IMR-90 (cell line): ENCODE results near the gene NDRG2. TPM values are rescaled to one million over a fixed set of nuclear protein-coding genes. Genes with fewer than 3 reads are reported as not detected.

Experiments
- ATAC-seq: fragments of 200-7000 bp; cut with Tn5 transposase; 2 replicates; pipeline ENCODE4 v1.9.1; 2020; ENCODE audit warnings: low read depth, mild to moderate bottlenecking, moderate library complexity
- BruUV-seq: library from RNA; stranded (reverse); fragments of 400-500 nt; replicated peaks from 2 replicates; lab custom pipeline; 2021; lab: Mats Ljungman, UMichigan
- CTCF ChIA-PET: fragments of 300-600 bp; formaldehyde crosslinking; extraction: SDS; loops from one replicate; lab custom pipeline; 2021; ENCODE audit warnings: antibody characterized with exemption; lab: Yijun Ruan, JAX
- POLR2A ChIA-PET: fragments of 300-600 bp; sonication (Branson Sonifier 250); formaldehyde crosslinking; loops from one replicate; lab custom pipeline; 2022; ENCODE audit warnings: antibody characterized with exemption; ENCODE audit not compliant: unreplicated experiment; lab: Charles Lee
- DNase-seq: peaks from one replicate; pipeline ENCODE4 v3.0.0; 2013
- H2AFZ ChIP-seq: replicated peaks from 2 replicates; pipeline ENCODE3; 2013; ENCODE audit warnings: low read length, mild to moderate bottlenecking; ENCODE audit not compliant: poor library complexity
- H2AK5ac ChIP-seq: 2 replicates; pipeline ENCODE4 v1.6.1; 2013; ENCODE audit warnings: low read depth, low read length, inconsistent platforms
- H2AK9ac ChIP-seq: replicated peaks from 2 replicates; pipeline ENCODE3; 2013; ENCODE audit warnings: mild to moderate bottlenecking, low read depth, low read length, moderate library complexity; ENCODE audit not compliant: poor library complexity
- H2BK120ac ChIP-seq: 2 replicates; pipeline ENCODE4 v1.6.1; 2013; ENCODE audit warnings: low read depth, low read length, inconsistent platforms
- H2BK15ac ChIP-seq: 3 replicates; pipeline ENCODE4 v1.6.1; 2013; ENCODE audit warnings: low read depth, low read length, inconsistent platforms
- H2BK20ac ChIP-seq: 2 replicates; pipeline ENCODE4 v1.6.1; 2013; ENCODE audit warnings: low read depth, mild to moderate bottlenecking, inconsistent platforms, low read length, moderate library complexity
- H2BK5ac ChIP-seq: 2 replicates; pipeline ENCODE4 v1.6.1; 2013; ENCODE audit warnings: mild to moderate bottlenecking, low read depth, low read length, inconsistent platforms; ENCODE audit not compliant: poor library complexity, severe bottlenecking
- H3K14ac ChIP-seq: replicated peaks from 2 replicates; pipeline ENCODE4 v1.6.1; 2013; ENCODE audit warnings: low read depth, low read length, inconsistent platforms
- H3K18ac ChIP-seq: 2 replicates; pipeline ENCODE4 v1.6.1; 2013; ENCODE audit warnings: low read depth, low read length, control low read depth
- H3K23ac ChIP-seq: 2 replicates; pipeline ENCODE4 v1.6.1; 2013; ENCODE audit warnings: low read depth, low read length, inconsistent platforms
- H3K27ac ChIP-seq: 2 replicates; pipeline ENCODE4 v1.5.1; 2013; ENCODE audit warnings: mild to moderate bottlenecking, control low read depth, low read length; ENCODE audit not compliant: insufficient read depth
- H3K27me3 ChIP-seq: 2 replicates; pipeline ENCODE4 v1.6.1; 2013; ENCODE audit warnings: low read length; ENCODE audit not compliant: control insufficient read depth, insufficient read depth
- H3K36me3 ChIP-seq: 2 replicates; pipeline ENCODE4 v1.6.1; 2013; ENCODE audit warnings: low read length, mixed read lengths; ENCODE audit not compliant: control insufficient read depth, insufficient read depth
- H3K4ac ChIP-seq: 2 replicates; pipeline ENCODE4 v1.6.1; 2013; ENCODE audit warnings: low read depth, low read length, inconsistent platforms
- H3K4me1 ChIP-seq: 2 replicates; pipeline ENCODE4 v1.6.1; 2013; ENCODE audit warnings: low read length, mixed read lengths; ENCODE audit not compliant: control insufficient read depth, insufficient read depth
- H3K4me2 ChIP-seq: 2 replicates; pipeline ENCODE4 v1.6.1; 2013; ENCODE audit warnings: low read depth, mild to moderate bottlenecking, control low read depth, low read length, moderate library complexity
- H3K4me3 ChIP-seq: 2 replicates; pipeline ENCODE4 v1.5.1; 2013; ENCODE audit warnings: low read depth, mild to moderate bottlenecking, control low read depth, low read length, moderate library complexity; ENCODE audit not compliant: insufficient read depth
- H3K56ac ChIP-seq: 2 replicates; pipeline ENCODE4 v1.6.1; 2013; ENCODE audit warnings: low read length, inconsistent platforms; ENCODE audit not compliant: insufficient read depth; ENCODE audit errors: extremely low read depth
- H3K79me1 ChIP-seq, 2 experiments: 2 replicates each; pipeline ENCODE4 v1.6.1; 2013; ENCODE audit warnings: low read length in 2 of 2, inconsistent platforms in 1 of 2, low read depth in 1 of 2
- H3K9ac ChIP-seq: 2 replicates; pipeline ENCODE4 v1.6.1; 2013; ENCODE audit warnings: low read depth, low read length, control low read depth
- H3K9me1 ChIP-seq: 2 replicates; pipeline ENCODE4 v1.6.1; 2013; ENCODE audit warnings: low read length, inconsistent platforms; ENCODE audit not compliant: insufficient read depth
- H3K9me3 ChIP-seq: 2 replicates; pipeline ENCODE4 v1.6.1; 2013; ENCODE audit warnings: low read length; ENCODE audit not compliant: control insufficient read depth, insufficient read depth
- H4K20me1 ChIP-seq: 2 replicates; pipeline ENCODE4 v1.6.1; 2013; ENCODE audit warnings: low read length, inconsistent platforms; ENCODE audit not compliant: insufficient read depth
- H4K5ac ChIP-seq: 2 replicates; pipeline ENCODE4 v1.6.1; 2013; ENCODE audit warnings: mild to moderate bottlenecking, low read depth, low read length, control low read depth
- H4K8ac ChIP-seq, 2 experiments: 2 replicates each; pipeline ENCODE4 v1.6.1; 2013; ENCODE audit warnings: low read depth in 2 of 2, low read length in 2 of 2, control low read depth in 1 of 2, inconsistent platforms in 1 of 2
- H4K91ac ChIP-seq: 2 replicates; pipeline ENCODE4 v1.6.1; 2013; ENCODE audit warnings: low read depth, low read length, inconsistent platforms; ENCODE audit not compliant: insufficient read depth
- CTCF ChIP-seq: conservative IDR thresholded peaks from 2 replicates; pipeline ENCODE4 v1.5.1; 2012; ENCODE audit warnings: mild to moderate bottlenecking, low read depth, low read length, improper control_type of control experiment
- FOS ChIP-seq: fragments of 150-350 bp; IDR thresholded peaks from 2 replicates; pipeline ENCODE4 v1.6.1; 2016; ENCODE audit warnings: low read depth, low read length
- NFE2L2 ChIP-seq: fragments of 150-350 bp; IDR thresholded peaks from 2 replicates; pipeline ENCODE4 v1.6.1; 2016; ENCODE audit warnings: low read depth, mild to moderate bottlenecking, low read length
- POLR2A ChIP-seq: IDR thresholded peaks from 2 replicates; pipeline ENCODE4 v1.6.1; 2012; ENCODE audit warnings: mild to moderate bottlenecking, low read depth, low read length
- USF2 ChIP-seq: fragments of 150-350 bp; IDR thresholded peaks from 2 replicates; pipeline ENCODE4 v1.6.1; 2017; ENCODE audit warnings: mild to moderate bottlenecking, antibody characterized with exemption, low read length, low read depth
- WGBS, 2 experiments: methylation state at CpG; one replicate each; pipeline versions ENCODE4 v1.1.5 to v1.1.7; 2013; ENCODE audit warnings: missing lambda C conversion rate in 2 of 2; ENCODE audit not compliant: insufficient read length in 1 of 2; ENCODE audit errors: extremely low coverage in 2 of 2; 5-methylcytosine and 5-hydroxymethylcytosine counted together
- dilution Hi-C: fragments of 300-500 bp; cut with HindIII; formaldehyde crosslinking; loops from one replicate; pipeline ENCODE4 v1.14.3; 2018; ENCODE audit warnings: low sequenced_read_pairs; ENCODE audit not compliant: unreplicated experiment
- in situ Hi-C: fragments of 300-500 bp; cut with MboI; formaldehyde crosslinking; loops from 3 replicates; pipeline ENCODE4 v1.14.3; 2019; ENCODE audit warnings: low sequenced_read_pairs, inconsistent platforms, mixed read lengths
- intact Hi-C: fragments of 100-400 bp; cut with micrococcal nuclease; formaldehyde crosslinking; loops from 2 replicates; pipeline ENCODE4 v1.10.0; 2022
- polyA plus RNA-seq, 3 experiments: library from polyadenylated mRNA; depleted of rRNA; stranded (reverse); fragments of >200 nt; gene quantifications; 2 replicates each; pipeline ENCODE4 v1.2.3, GENCODE V29; 2012; ENCODE audit warnings: low replicate concordance in 1 of 3
- total RNA-seq: library from RNA; depleted of rRNA; stranded (reverse); fragments of >200 nt; gene quantifications from 2 replicates; pipeline ENCODE4 v1.2.3, GENCODE V29; 2012

The NDRG2 gene
- total and polyA plus RNA-seq, 2 of the 4 experiments (the other 2 are of a cell fraction), result 0.36 to 1.5 TPM

- peak; percentile 46 for DNase-seq
- peak; percentile 19 for ATAC-seq
- Histone ChIP-seq H3K27me3 (no peaks in the 10 kb centered on the region), H3K18ac (peak overlapping the region; percentile 34), H3K4ac (peak overlapping the region; percentile 90), H2AFZ (peak overlapping the region; percentile 88), H2BK20ac (0 out of 2 replicates have a peak overlapping the region, but pooled peaks have one; percentile 18), H3K4me2 (peak overlapping the region; percentile 88), H3K9ac (peak overlapping the region; percentile 91), H3K27ac (peak overlapping the region; percentile 96), H3K56ac (peak overlapping the region; percentile 74), H4K91ac (peak overlapping the region; percentile 72), H4K8ac (peak overlapping the region; percentile 49 to 82; a peak in 3 of 4 replicates), H3K9me3 (no peaks in the 10 kb centered on the region), H2BK15ac (0 out of 3 replicates have a peak overlapping the region, but pooled peaks have one; percentile 3), H2AK5ac (peak overlapping the region; percentile 93), H3K4me3 (peak overlapping the region; percentile 68), H4K5ac (peak overlapping the region; percentile 22), H2AK9ac (peak overlapping the region; percentile 96), H3K4me1 (peaks cover 22% of the 10 kb centered on the region), H2BK120ac (peak overlapping the region; percentile 72), H3K23ac (peak overlapping the region; percentile 90), H3K36me3 (peaks cover 27% of the 10 kb centered on the region), H2BK5ac (peak overlapping the region; percentile 97), H4K20me1 (peaks cover 10% of the 10 kb centered on the region), H3K79me1 (peaks cover 12 to 53% of the 10 kb centered on the region in 2 experiments), H3K9me1 (peaks cover 10% of the 10 kb centered on the region), H3K14ac (peak overlapping the region; percentile 83)
- TF ChIP-seq FOS (no peak), NFE2L2 (no peak), CTCF (no peak), POLR2A (peak; percentile 42; the same call in 1 of the 2 replicates), USF2 (no peak)
- BruUV-seq, result no TSS peak
- dilution Hi-C loops (no loop called here), in situ Hi-C loops (no loop called here), intact Hi-C loops (loop anchor here (1.0 kb wide), 3 partner anchors 15 to 56 kb away; no protein-coding TSS in a partner anchor)
- POLR2A ChIA-PET, result interaction anchor here (0.6 to 1.0 kb wide), 4 partner anchors 13 to 60 kb away, joined by 3 to 5 read pairs (median 4); no protein-coding TSS in a partner anchor
- WGBS, 2 experiments, result 2% methylated on average over 8 of the region's 23 CpGs; no CpG with 5 or more reads in 1 of the 2 experiments
- CTCF ChIA-PET, result interaction anchor here (0.7 to 2.8 kb wide), 8 partner anchors 13 to 56 kb away, joined by 3 to 18 read pairs (median 4); no protein-coding TSS in a partner anchor
Measured at GRCh38 chr14:21070610-21071224, 45.9 kb upstream of the NDRG2 start.
